ENCODE measurements around the gene RASGRF2. TPM values are rescaled to one million over a fixed set of nuclear protein-coding genes. Genes with fewer than 3 reads are reported as not detected.
"Not testable (repeated sequence)": the region's sequence is repeated elsewhere in the genome, so short reads cannot be mapped to it uniquely, and the experiment has no call there.

RASGRF2 gene
- total RNA-seq, 1 donor from 2014 or later, result 30.7 TPM

DNA sequence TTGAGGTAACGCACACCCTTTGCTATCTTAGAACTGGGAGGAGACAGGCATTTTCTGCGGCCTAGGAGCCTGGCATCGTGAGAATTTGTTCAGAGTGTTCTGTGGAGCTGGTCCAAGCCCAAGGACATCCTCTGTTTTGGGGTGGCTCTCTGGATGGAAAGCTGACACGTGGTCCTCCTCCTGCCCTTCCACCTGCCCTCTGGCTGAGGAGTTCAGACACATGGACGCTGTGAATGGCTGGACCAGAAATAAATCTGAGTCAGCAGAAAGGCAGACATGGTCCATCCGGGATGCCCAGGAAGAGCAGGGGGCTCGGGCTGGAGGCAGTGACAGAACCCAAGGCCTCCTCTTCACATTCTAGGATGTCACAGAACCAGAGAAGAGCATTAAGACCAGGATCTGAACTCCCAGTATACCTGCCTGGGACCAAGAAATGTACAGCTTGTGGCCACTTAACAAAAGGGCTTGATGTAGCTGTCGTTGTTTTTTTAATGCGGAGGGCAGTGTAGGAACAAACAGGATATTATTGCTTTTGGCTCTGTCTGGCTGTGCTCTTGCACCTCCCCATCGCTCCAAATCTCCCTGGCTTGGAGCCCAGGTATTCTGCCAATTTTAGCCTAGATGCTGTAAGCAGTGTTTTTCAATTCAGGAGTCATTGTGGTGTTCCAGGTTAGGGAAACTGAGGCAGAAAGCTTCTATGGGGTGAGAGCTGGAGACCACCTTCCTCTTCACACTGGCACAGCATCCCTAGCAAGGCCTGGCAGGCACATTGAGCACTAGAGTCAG is 275.3 kb downstream of the RASGRF2 start:
- DNase-seq (ENCODE audit: low spot score), result no peak

DNA sequence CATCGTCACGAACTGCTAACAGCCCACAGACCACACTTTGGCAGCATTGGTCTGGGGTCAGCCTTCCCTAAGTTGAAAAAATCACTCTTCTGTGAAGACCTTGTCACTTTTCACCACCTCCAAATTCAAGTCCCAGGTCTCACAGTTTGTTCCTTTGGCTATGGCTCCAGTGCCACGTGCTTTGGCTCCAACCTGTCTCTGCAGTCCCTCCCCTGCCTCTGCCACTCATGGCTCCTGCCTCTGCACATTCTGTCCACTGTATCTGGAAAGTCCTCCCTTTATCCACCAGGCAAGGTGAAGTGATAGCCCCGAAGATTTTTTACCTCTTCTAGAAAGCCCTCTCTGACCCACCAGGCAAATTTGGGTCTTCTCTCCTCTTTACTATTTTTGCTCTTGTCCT is 278.3 kb downstream of the RASGRF2 start:
- no peak for DNase-seq (ENCODE audit: low spot score)

DNA sequence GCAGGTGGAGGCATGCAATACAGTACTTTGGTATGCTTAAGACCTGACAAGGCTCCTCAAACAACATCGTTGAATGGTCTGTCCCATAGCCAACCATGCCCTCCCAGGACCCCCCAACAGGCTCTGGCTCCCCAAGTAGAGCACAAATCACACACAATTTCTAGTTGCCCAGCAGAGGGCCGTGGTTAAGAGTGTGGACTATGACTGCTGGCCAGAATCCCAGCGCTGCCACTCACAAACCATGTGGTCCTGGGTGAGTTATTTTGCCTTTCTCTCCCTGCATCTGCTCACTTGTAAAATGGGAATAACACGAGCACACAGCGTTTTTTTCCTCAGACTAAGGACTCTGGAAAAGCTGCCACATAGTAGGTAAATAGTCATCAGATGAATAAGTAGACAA is 279.4 kb downstream of the RASGRF2 start:
- DNase-seq (ENCODE audit: low spot score), result no peak

DNA sequence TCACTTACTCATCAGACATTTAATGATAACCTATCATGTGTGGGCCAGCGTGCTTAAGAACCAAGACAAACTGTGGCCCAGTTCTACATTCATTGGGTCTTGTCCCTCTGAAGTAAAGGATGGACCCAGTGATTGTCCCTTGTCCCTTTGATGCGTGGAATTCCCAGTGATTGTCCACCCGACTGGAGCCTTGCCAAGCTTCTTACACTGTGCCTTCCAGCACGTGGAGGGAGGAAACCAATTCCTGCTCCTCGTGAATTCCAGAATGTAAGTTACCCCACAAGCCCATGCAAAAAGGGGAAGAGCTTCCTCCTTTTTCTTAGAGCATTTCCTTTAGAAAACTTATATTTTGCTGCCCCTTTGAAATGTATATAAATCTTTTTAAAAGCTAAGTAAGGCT is 280.8 kb downstream of the RASGRF2 start:
- DNase-seq (ENCODE audit: low spot score), result no peak

DNA sequence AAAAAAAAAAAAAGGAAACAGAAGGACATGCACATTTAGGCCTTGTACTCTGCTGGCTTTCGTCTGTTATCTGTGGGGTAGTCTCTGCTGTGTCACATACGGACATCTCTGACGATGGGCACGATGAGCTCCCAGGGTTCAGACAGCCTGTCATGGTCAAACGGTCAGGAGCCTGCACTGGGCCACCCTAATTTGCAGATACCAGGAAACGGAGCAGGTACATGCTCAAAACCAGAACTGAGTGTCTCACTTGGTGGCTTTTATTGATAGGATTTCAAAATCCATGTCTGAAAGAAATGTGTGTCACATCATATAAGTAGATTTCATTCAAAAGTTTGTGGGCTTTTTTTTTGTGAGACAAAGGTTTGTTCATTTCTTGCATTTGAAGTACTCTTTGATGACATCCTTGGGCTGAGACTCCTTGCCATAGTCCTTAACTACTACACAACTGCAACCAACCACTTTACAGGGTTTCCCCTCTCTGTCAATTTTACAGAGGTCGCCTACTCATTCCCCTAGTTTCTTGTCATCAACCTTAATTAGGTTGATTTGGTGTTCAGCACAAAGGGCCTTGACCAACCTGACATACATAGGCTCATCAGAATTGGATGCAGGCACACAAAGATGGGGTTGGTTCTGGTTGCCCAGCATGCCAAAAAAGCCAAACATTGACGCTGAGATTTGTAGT is 281.9 kb downstream of the RASGRF2 start:
- DNase-seq (ENCODE audit: low spot score), result no peak

DNA sequence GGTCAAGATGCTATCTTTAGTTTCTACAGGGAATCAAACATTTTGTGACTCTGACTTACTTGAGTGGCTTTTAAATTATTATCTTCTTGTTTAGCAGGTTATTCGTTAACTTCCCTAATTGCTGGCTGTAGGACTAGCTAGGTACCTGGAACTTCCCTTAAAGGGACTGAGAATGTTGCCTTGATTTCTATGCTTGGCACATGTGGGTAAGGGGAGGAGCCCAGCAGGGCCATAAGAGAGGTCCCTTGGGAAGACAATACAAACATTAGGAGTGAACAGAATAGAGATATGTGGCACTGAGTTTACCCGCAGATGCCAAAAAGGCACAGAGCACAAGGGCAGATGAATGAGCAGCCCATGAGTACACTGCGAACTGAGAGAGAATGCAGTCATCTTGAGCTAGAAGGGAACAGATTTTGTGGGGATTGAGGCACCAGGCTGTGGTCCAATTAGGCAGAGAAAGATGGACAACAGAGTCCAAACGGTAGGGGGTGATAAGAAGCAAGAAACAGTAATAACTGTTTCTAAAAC is 282.8 kb downstream of the RASGRF2 start:
- no peak for DNase-seq (ENCODE audit: low spot score)

DNA sequence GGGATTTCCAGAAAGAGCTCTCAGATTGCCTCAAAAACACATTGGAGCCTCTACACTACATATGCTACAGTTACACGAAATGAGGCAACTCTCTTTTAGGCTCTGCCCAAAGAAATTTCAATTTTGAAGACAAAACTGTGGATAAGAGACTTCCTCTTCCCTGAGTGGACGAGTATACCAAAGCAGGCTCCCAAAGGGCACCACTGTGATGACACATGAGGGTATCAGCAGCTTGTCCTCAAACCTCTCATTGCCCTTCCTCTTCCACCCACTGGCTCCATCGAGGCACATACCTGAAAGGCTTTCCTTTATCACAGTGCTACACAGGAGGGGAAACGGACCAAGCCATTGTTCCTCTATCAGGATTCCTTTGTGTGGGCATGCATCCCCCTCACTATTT is 284.3 kb downstream of the RASGRF2 start:
- DNase-seq (ENCODE audit: low spot score), result no peak

DNA sequence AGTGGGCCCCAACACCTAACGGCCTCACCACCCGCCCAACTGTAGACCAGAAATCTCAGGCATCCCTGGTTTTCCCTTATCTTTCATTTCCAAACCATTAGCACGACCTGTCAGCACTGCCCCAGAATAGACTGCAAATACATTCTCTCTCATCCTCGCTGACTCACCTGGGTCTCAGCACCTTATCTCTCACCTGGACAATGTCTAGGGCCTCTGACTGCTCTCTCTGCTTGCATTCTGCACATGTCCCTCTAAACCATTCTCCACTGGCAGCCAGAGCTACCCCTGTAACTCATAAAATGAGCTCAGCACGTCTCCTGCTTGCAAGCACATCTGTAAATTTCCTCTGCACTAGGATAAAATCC is 285.7 kb downstream of the RASGRF2 start:
- no peak for DNase-seq (ENCODE audit: low spot score)

DNA sequence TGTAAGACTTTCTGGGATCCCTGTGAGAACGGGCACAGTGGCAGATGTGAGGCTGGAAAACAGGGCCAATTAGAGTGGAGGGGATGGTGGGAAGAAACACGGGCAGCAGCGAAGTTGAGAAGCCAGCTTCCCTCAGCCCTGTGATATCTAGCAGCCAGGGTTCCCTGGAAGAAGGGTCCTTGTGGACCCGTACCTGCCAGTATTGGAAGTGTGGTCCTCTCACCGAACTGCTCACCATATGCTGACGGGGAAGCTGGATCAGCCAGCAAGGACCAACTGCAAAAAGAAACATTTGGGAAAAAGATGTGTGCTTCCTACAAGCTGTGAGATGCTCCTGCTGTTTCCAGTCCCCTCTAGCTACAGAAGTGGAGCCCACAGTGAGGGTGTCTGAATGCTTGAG is 286.5 kb downstream of the RASGRF2 start:
- no peak for DNase-seq (ENCODE audit: low spot score)

DNA sequence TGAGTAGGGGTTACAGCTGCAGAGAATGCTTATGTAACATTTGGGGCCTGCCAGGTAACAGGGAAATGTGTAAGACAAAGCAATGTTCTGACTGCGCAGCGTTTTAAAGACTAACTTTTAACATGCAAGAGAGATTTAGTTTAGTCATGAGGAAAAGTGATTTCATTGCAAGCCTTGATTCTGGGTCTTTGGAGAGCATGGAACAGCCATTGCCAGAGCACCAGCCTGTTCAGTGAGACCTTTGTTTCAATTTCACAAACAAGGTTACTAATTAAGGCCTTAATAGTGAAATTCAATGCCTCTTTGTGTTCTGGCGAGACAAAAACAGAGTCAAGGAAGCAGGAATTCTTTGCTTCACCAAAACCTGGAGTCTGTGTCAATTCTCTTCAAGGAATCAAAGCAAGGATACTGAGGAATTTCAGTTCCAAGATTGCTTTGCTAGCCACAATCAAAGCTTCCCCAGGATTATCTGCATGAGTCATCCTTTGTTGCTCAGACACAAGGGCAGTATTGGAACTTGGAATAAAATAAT is 287.3 kb downstream of the RASGRF2 start:
- no peak for DNase-seq (ENCODE audit: low spot score)

DNA sequence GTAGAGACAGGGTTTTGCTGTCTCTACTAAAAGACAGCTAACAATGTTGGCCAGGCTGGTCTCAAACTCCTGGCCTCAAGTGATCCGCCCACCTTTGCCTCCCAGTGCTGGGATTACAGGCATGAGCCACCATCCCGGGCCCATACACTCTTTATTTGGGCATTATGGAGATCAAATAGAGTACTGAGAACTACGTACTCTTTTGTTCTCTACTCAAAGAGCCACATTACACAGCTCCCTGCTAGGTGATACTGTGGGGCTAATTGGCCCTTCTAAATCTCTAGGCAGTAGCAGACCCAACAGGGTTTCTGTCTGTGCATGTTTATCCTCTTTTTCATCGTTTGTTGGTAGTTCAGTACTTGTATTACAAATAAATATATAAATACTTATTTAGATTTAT is 289.1 kb downstream of the RASGRF2 start:
- DNase-seq (ENCODE audit: low spot score), result no peak

DNA sequence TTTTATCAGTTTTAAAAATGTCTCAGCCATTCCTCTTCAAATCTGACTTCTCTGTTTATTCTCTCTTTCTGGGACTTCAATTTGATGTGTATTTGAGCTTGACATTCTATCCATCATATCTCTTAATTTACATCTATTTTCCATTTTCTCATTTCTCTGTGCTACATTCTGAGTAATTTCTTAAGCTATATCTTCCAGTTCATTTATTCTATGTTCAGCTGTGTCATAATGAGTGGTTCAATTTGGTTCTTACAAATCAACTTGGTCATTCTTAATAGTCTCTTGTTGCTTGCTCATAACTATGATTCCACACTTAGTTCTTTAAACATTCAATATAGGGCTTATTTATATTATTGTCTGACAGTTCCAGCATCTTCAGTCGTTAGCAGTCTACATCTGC is 289.8 kb downstream of the RASGRF2 start:
- DNase-seq (ENCODE audit: low spot score), result no peak

DNA sequence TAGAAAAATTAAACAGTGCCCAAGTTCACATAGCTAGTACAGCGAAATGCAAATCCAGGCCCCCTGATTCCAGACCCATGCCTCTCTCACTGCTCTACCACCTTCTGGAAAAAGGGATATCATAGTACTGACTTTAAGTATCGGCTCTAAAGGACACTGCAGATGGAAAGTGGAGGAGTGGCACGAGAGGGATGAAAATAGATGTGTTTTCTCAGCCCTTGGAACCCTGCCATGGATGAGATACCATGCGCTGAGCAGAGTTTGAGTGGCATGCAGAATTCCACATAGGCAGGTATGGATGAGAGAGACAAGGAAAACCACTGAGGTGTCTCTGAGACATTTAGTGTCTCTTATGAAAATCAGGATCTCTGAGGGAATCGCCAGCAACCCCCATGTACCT is 291.8 kb downstream of the RASGRF2 start:
- no peak for DNase-seq (ENCODE audit: low spot score)

DNA sequence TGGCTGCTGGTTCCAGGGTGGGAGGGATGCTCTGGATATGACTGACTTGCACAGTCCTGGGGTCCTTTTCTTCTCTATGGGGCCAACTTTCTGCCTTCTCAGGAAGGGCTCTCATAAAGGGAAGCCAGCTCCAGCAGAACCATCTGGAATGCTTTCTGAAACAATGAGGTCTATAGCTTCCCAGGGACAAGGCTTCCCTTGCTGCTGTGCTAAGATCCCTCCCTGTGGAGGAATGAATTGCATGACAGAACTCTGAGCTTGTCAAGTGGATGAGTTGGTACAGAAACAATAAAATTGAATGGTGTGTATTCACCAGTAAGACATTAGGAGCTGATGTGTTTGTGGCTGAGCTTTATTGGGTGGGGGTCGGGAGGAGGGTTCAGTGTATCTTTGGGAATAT is 292.7 kb downstream of the RASGRF2 start:
- DNase-seq (ENCODE audit: low spot score), result no peak

DNA sequence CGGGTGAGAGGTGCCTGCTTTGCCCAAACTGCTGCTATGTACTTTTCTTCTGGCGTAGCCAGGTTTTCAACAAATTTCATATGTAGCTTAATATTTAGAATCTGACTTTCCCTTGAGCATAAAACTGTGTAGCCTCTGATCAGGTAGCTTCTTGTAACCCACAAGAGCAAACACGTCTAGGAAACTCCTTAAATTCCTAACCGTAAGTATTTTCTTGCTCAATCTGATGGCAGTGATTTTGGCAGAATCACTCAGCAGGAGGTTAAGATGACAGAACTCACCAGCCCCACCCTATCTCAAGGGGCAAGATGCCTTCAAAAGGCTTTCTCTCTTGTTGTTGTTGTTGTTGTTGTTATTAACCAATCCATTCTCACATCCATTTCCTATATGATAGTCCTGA is 293.7 kb downstream of the RASGRF2 start:
- DNase-seq (ENCODE audit: low spot score), result no peak

DNA sequence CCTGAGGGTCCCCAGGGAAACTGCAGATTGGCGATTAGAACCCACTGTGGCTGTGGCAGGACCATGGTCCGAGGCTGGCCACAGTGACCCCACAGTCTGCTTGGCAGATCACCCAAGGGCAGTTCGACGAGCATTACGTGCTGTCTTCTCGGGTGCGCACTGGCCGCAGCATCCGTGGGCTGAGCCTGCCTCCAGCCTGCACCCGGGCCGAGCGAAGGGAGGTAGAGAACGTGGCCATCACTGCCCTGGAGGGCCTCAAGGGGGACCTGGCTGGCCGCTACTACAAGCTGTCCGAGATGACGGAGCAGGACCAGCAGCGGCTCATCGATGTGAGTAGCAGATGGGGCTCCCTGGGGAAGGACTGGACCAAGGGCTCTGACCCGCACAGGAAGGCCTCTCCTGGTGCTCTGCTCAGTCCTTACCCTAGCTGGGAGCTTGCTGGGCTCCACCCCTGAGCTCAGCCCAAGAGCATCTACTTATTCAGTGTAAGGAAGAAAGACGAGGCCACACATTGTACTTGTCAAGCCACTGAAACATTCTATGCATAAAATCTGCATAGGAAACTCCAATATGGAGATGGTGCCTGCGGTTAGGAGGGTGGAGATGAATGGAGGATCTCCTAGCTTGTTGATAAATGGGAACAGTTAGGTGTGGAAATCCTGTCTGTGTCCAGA is 294.9 kb downstream of the RASGRF2 start:
- DNase-seq (ENCODE audit: low spot score), result no peak

DNA sequence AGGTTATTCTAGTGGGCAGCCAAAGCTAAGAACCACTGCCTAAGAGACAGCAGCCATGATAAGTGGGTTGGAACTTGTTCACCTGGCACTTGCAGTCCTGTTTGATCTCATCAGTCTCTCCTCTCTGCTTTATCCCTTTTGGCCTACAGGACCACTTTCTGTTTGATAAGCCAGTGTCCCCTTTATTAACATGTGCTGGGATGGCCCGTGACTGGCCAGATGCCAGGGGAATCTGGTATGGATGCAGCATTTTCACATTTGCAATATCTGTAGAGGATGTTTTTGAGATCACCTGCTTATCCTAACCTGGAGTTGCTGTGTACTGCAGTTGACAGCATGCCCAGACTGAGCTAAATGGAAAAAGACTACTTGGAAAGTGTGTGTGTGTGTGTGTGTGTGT is 296.6 kb downstream of the RASGRF2 start:
- no peak for DNase-seq (ENCODE audit: low spot score)

DNA sequence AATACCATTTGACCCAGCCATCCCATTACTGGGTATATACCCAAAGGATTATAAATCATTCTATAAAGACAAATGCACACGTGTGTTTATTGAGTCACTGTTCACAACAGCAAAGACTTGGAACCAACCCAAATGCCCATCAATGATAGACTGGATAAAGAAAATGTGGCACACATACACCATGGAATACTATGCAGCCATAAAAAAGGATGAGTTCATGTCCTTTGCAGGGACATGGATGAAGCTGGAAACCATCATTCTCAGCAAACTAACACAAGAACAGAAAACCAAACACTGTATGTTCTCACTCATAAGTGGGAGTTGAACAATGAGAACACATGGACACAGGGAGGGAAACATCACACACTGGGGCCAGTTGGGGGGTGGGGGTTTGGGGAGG is 302.6 kb downstream of the RASGRF2 start:
- DNase-seq (ENCODE audit: low spot score), result not testable (repeated sequence)

DNA sequence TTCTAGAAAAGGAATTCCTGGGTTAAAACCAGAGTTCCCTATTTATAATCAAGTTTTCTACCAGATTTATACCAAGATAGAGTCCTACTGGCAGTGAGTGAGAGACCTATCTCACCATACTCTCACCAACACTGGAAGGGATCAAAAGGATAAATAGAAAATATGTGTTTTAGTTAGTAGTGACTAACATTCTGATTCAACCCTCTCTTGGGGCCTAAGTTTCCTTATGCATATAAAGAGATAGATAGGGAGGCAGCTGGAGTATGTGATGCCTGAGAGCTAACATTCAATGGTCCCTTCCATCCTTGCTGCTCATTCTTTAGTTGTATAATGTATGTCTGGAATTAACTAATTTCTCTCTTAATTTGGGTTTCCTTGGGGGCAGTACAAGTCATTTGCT is 304.9 kb downstream of the RASGRF2 start:
- no peak for DNase-seq (ENCODE audit: low spot score)

DNA sequence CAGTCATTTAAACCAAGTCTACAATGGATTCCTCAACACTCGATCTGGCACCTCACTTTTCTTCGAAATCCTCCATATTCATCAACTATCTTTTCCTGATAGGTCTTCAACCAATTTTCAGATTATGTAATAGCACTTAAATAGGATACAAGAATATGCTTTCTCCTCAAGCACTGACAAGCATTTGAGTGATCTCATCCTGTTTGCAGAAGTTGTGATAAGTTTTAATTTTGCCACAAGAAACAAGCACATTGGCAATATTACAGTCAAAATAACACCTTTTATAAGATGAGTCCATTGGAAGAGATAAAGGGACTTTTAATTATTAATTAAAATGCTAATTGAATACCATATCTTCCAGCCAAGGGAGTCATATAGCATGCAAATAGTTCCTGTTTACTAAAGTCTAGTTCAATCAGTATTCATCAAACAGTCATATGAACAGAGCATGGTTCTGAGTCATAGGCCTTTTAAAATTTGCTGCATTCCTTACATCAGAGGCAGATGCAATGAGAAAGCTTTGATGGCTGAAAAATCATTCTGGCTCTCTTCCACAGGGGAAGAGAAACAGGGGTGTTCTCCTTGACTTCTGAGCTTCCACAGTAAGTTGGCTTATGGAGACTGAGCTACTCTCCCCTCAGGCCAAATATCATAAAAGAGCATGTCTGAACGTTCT is 308.5 kb downstream of the RASGRF2 start:
- no peak for DNase-seq (ENCODE audit: low spot score)

DNA sequence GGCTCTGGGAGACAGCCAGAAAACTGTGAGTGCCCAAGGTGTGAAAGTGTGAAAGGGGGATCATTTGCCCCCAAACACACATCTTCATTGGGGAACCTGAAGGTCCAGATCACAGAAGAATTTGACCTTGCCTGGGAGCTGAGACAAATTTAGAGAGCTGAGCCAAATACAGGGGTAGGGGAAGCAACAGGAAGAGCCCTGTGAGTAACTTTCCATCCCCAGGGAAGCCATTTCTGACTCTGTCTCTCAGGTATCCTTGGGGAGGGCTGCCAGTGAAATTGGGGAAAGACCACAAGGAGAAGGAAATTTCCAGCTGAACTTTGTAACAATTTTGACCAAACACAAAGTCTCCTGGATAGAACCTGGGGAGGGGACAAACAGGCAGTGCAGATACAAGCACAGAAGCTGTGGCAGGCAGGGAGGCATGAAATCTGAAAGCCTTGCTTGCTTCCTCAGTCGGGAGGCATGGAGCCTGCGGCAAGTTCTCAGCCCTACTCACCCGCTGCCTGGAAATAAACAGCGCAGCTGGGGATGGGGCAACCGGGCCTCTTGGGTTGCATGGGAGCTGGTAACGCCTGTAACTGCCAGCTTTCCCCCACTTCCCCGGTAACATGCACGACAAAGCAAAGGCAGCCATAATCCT is 309.7 kb downstream of the RASGRF2 start:
- DNase-seq (ENCODE audit: low spot score), result no peak
